Cardiac fibroblast (primary cell): ENCODE results near the gene RIMS4.
A peak's percentile ranks its signal among the peaks of the same experiment; 100 is the strongest.

Source experiments
- DNase-seq, 2 donors: peaks; one replicate each; pipeline versions ENCODE4 v3.0.0 to v3.0.0-alpha.2; 2010; ENCODE audit warnings: low read depth in 2 of 2
- H3K4me3 ChIP-seq, 2 donors: replicated peaks in 1 of 2; 1 replicate in 1 of 2; 2 replicates in 1 of 2; pipeline ENCODE4 v1.5.1; 2011; ENCODE audit warnings: low read depth in 2 of 2, low read length in 2 of 2, mild to moderate bottlenecking in 2 of 2, moderate library complexity in 1 of 2
- CTCF ChIP-seq: IDR thresholded peaks from one replicate; pipeline ENCODE4 v1.5.1; 2011; ENCODE audit warnings: low read depth, mild to moderate bottlenecking, low read length, inconsistent platforms

The RIMS4 gene

GRCh38 chr20:44790638-44791393, 19.5 kb downstream of the RIMS4 start:
- TF ChIP-seq CTCF = no peak
- no peak overlapping the region for H3K4me3 ChIP-seq
- DNase-seq = no peak

- no peak for TF ChIP-seq CTCF
- no peak for DNase-seq
Observed at GRCh38 chr20:44788706-44789456, 21.5 kb downstream of the RIMS4 start.

GRCh38 chr20:44787299-44787698, 23.0 kb downstream of the RIMS4 start:
- no peak for DNase-seq
- no peak for TF ChIP-seq CTCF
- H3K4me3 ChIP-seq = no peak overlapping the region

More at GRCh38 chr20:44788706-44789456, 21.5 kb downstream of the RIMS4 start:
- no peak overlapping the region for H3K4me3 ChIP-seq

GRCh38 chr20:44785768-44786167, 24.6 kb downstream of the RIMS4 start:
- TF ChIP-seq CTCF = no peak

GRCh38 chr20:44784688-44785087, 25.7 kb downstream of the RIMS4 start:
- no peak overlapping the region for H3K4me3 ChIP-seq
- DNase-seq = no peak
- no peak for TF ChIP-seq CTCF

More at GRCh38 chr20:44785768-44786167, 24.6 kb downstream of the RIMS4 start:
- peak; percentile 2 to 25 for DNase-seq
- H3K4me3 ChIP-seq = no peak overlapping the region

- TF ChIP-seq CTCF = no peak
- H3K4me3 ChIP-seq = no peak overlapping the region
Observed at GRCh38 chr20:44781791-44782190, 28.6 kb downstream of the RIMS4 start.

More at GRCh38 chr20:44781791-44782190, 28.6 kb downstream of the RIMS4 start:
- no peak for DNase-seq
